ENCODE measurements around the gene PCDHA7. TPM values are rescaled to one million over a fixed set of nuclear protein-coding genes. Genes with fewer than 3 reads are reported as not detected.

Gene PCDHA7
- total and polyA plus RNA-seq, 2 of the 4 experiments (the other 2 are of a cell fraction) = 0.10 to 0.18 TPM

DNA sequence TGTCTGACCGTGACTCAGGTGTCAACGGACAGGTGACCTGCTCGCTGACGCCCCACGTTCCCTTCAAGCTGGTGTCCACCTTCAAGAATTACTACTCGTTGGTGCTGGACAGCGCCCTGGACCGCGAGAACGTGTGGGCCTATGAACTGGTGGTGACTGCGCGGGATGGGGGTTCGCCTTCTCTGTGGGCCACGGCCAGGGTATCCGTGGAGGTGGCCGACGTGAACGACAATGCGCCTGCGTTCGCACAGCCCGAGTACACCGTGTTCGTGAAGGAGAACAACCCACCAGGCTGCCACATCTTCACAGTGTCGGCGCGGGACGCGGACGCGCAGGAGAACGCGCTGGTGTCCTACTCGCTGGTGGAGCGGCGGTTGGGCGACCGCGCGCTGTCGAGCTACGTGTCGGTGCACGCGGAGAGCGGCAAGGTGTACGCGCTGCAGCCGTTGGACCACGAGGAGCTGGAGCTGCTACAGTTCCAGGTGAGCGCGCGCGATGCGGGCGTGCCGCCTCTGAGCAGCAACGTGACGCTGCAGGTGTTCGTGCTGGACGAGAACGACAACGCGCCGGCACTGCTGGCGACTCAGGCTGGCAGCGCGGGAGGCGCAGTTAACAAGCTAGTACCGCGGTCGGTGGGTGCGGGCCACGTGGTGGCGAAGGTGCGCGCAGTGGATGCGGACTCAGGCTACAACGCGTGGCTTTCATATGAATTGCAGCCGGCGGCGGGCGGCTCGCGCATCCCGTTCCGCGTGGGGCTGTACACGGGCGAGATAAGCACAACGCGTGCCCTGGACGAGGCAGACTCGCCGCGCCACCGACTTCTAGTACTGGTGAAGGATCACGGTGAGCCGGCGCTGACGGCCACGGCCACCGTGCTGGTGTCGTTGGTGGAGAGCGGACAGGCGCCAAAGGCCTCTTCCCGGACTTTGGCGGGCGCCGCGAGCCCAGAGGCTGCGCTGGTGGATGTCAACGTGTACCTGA lies 36.4 kb downstream of the PCDHA7 start:
- no peak for DNase-seq
- TF ChIP-seq POLR2A (IDR thresholded peaks at IDR 0.05; ENCODE audit: low read depth, low read length) (no peak), MAZ (IDR thresholded peaks at IDR 0.05; ENCODE audit: borderline replicate concordance, low read depth, low read length) (no peak), MXI1 (IDR thresholded peaks at IDR 0.05; ENCODE audit: borderline replicate concordance, low read depth, low read length) (no peak), SMC3 (IDR thresholded peaks at IDR 0.05; ENCODE audit: low read depth, low read length) (no peak), CHD1 (IDR thresholded peaks at IDR 0.05; ENCODE audit: low read depth, low read length) (no peak), MAFK (IDR thresholded peaks at IDR 0.05; ENCODE audit: low read depth, low read length) (no peak), BHLHE40 (IDR thresholded peaks at IDR 0.05; ENCODE audit: low read depth, low read length) (no peak), ELK1 (IDR thresholded peaks at IDR 0.05; ENCODE audit: borderline replicate concordance, low read depth, low read length) (no peak), RFX5 (IDR thresholded peaks at IDR 0.05; ENCODE audit: low read depth, low read length) (no peak), NFE2L2 (IDR thresholded peaks at IDR 0.05; ENCODE audit: low read depth, low read length) (no peak), RCOR1 (IDR thresholded peaks at IDR 0.05; ENCODE audit: insufficient replicate concordance, low read length) (no peak), FOS (IDR thresholded peaks at IDR 0.05; ENCODE audit: low read depth, low read length) (no peak), RAD21 (IDR thresholded peaks at IDR 0.05; ENCODE audit: low read length) (no peak), USF2 (IDR thresholded peaks at IDR 0.05; ENCODE audit: low read depth, low read length) (no peak)
- TF ChIP-seq, protein P1, sequence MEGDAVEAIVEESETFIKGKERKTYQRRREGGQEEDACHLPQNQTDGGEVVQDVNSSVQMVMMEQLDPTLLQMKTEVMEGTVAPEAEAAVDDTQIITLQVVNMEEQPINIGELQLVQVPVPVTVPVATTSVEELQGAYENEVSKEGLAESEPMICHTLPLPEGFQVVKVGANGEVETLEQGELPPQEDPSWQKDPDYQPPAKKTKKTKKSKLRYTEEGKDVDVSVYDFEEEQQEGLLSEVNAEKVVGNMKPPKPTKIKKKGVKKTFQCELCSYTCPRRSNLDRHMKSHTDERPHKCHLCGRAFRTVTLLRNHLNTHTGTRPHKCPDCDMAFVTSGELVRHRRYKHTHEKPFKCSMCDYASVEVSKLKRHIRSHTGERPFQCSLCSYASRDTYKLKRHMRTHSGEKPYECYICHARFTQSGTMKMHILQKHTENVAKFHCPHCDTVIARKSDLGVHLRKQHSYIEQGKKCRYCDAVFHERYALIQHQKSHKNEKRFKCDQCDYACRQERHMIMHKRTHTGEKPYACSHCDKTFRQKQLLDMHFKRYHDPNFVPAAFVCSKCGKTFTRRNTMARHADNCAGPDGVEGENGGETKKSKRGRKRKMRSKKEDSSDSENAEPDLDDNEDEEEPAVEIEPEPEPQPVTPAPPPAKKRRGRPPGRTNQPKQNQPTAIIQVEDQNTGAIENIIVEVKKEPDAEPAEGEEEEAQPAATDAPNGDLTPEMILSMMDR (conservative IDR thresholded peaks at IDR 0.05; ENCODE audit: low read depth, low read length) = no peak

More for the DNA sequence above, 36.4 kb downstream of the PCDHA7 start:
- Histone ChIP-seq H3K9me1 (ENCODE audit: insufficient read depth, low read length) (no peaks in the 10 kb centered on the region), H2BK5ac (ENCODE audit: low read depth, low read length, poor library complexity, severe bottlenecking) (no peak overlapping the region), H3K27me3 (ENCODE audit: control insufficient read depth, insufficient read depth, low read length) (no peaks in the 10 kb centered on the region), H4K8ac (ENCODE audit: low read depth in 2 of 2, low read length in 2 of 2) (no peak overlapping the region), H3K9ac (ENCODE audit: low read depth, low read length) (no peak overlapping the region), H2BK120ac (ENCODE audit: low read depth, low read length) (no peak overlapping the region), H4K91ac (ENCODE audit: insufficient read depth, low read depth, low read length) (no peak overlapping the region), H3K4me3 (ENCODE audit: insufficient read depth, low read depth, low read length) (no peak overlapping the region), H2AFZ (replicated peaks; ENCODE audit: low read length, poor library complexity) (no peak overlapping the region), H3K9me3 (ENCODE audit: control insufficient read depth, insufficient read depth, low read length) (peaks cover 20% of the 10 kb centered on the region), H3K27ac (ENCODE audit: insufficient read depth, low read length) (no peak overlapping the region), H2AK9ac (replicated peaks; ENCODE audit: low read depth, low read length, poor library complexity) (no peak overlapping the region), H2BK20ac (ENCODE audit: low read depth, low read length) (no peak overlapping the region), H3K4me2 (ENCODE audit: low read depth, low read length) (no peak overlapping the region), H2AK5ac (ENCODE audit: low read depth, low read length) (no peak overlapping the region), H3K4me1 (ENCODE audit: control insufficient read depth, insufficient read depth, low read length) (no peaks in the 10 kb centered on the region), H3K4ac (ENCODE audit: low read depth, low read length) (no peak overlapping the region), H3K18ac (ENCODE audit: low read depth, low read length) (no peak overlapping the region), H3K36me3 (ENCODE audit: control insufficient read depth, insufficient read depth, low read length) (no peaks in the 10 kb centered on the region), H3K56ac (ENCODE audit: extremely low read depth, insufficient read depth, low read length) (no peak overlapping the region), H2BK15ac (ENCODE audit: low read depth, low read length) (no peak overlapping the region), H4K20me1 (ENCODE audit: insufficient read depth, low read length) (no peaks in the 10 kb centered on the region), H3K23ac (ENCODE audit: low read depth, low read length) (no peak overlapping the region), H4K5ac (ENCODE audit: low read depth, low read length) (no peak overlapping the region), H3K14ac (replicated peaks; ENCODE audit: low read depth, low read length) (no peak overlapping the region), H3K79me1 (ENCODE audit: low read depth in 1 of 2, low read length in 2 of 2) (no peaks in the 10 kb centered on the region)
- in situ Hi-C loops (cut with MboI; ENCODE audit: low sequenced_read_pairs) = no loop called here
- no peak for ATAC-seq (ENCODE audit: low read depth)
- POLR2A ChIA-PET (ENCODE audit: unreplicated experiment) = no interaction called here
- dilution Hi-C loops (cut with HindIII; ENCODE audit: low sequenced_read_pairs, unreplicated experiment) = no loop called here
- 49% methylated on average over 96 of the region's 114 CpGs; no CpG with 5 or more reads in 1 of the 2 experiments for WGBS, 2 experiments (ENCODE audit: extremely low coverage in 2 of 2, insufficient read length in 1 of 2)
- CTCF ChIA-PET = no interaction called here
- intact Hi-C loops (cut with micrococcal nuclease) = no loop called here
- no TSS peak for BruUV-seq (replicated peaks)

Measured in IMR-90 (cell line).